Colonic mucosa (tissue), 4 donors: ENCODE measurements around the gene ARL15. TPM values are rescaled to one million over a fixed set of nuclear protein-coding genes. Genes with fewer than 3 reads are reported as not detected.

Source experiments
- DNase-seq: peaks from one replicate; pipeline ENCODE4 v3.0.0-alpha.2; 2020
- H3K27ac ChIP-seq: fragments of 200-600 bp; one replicate; pipeline ENCODE4 v1.8.0; 2021
- H3K27me3 ChIP-seq: fragments of 200-600 bp; one replicate; pipeline ENCODE4 v1.8.0; 2021
- H3K36me3 ChIP-seq: fragments of 200-600 bp; one replicate; pipeline ENCODE4 v1.8.0; 2021
- H3K4me1 ChIP-seq: fragments of 200-600 bp; one replicate; pipeline ENCODE4 v1.8.0; 2021; ENCODE audit warnings: mild to moderate bottlenecking
- H3K4me3 ChIP-seq: fragments of 200-600 bp; one replicate; pipeline ENCODE4 v1.8.0; 2021
- H3K9ac ChIP-seq, 2 donors: one replicate each; pipeline ENCODE4 v1.7.0; 2013; ENCODE audit warnings: control low read depth in 2 of 2, low read depth in 2 of 2, low read length in 2 of 2
- H3K9me3 ChIP-seq: fragments of 200-600 bp; one replicate; pipeline ENCODE4 v1.8.0; 2021
- intact Hi-C: fragments of 100-400 bp; cut with DNase I; formaldehyde crosslinking; loops from one replicate; pipeline ENCODE4 v1.14.1; 2022
- total RNA-seq, 2 donors: library from RNA; stranded (reverse); fragmentation: NEBNext Ultra II Directional in 1 of 2; extraction: Animal tissue kit (Norgen Biotek cat#: 25700) in 1 of 2; gene quantifications; one replicate each; pipeline ENCODE4 v1.2.1, GENCODE V29; 2021
- TF ChIP-seq, protein P1 (sequence below): fragments of 200-600 bp; IDR thresholded peaks from one replicate; pipeline ENCODE4 v1.8.0; 2022; ENCODE audit warnings: antibody characterized with exemption, mild to moderate bottlenecking
- donor health status: healthy.
- donor health status: DM: no; HTN: no; CAD: no.
- donor health status: DM: no; HTN: no; CAD: no.

The ARL15 gene
- total RNA-seq, 2 donors from 2014 or later = 18.4 to 35.1 TPM

DNA sequence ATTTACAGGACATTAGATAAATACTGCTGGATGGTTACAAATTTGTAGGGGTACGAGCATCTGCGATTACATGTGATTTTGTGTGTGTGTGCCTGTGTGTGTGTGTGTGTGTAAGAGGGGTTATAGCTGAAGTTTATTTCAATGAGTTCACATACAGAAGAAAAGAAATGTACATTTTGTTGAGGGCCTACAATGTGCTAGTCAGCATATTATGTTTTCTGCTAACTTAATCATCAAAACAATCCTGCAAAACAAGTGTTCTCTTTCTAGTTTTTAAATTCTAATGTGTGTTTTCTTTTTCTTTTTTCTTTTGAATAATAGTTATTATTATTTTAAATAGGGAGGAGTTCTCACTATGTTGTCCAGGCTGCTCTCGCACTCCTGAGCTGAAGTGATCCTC, 305.7 kb downstream of the ARL15 start:
- Histone ChIP-seq H3K27ac (no peak overlapping the region), H3K36me3 (no peaks in the 10 kb centered on the region), H3K4me3 (no peak overlapping the region), H3K4me1 (no peaks in the 10 kb centered on the region), H3K9me3 (no peaks in the 10 kb centered on the region), H3K9ac (no peak overlapping the region), H3K27me3 (no peaks in the 10 kb centered on the region)
- TF ChIP-seq, protein P1, sequence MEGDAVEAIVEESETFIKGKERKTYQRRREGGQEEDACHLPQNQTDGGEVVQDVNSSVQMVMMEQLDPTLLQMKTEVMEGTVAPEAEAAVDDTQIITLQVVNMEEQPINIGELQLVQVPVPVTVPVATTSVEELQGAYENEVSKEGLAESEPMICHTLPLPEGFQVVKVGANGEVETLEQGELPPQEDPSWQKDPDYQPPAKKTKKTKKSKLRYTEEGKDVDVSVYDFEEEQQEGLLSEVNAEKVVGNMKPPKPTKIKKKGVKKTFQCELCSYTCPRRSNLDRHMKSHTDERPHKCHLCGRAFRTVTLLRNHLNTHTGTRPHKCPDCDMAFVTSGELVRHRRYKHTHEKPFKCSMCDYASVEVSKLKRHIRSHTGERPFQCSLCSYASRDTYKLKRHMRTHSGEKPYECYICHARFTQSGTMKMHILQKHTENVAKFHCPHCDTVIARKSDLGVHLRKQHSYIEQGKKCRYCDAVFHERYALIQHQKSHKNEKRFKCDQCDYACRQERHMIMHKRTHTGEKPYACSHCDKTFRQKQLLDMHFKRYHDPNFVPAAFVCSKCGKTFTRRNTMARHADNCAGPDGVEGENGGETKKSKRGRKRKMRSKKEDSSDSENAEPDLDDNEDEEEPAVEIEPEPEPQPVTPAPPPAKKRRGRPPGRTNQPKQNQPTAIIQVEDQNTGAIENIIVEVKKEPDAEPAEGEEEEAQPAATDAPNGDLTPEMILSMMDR = no peak
- DNase-seq = no peak
- intact Hi-C loops = no loop called here

DNA sequence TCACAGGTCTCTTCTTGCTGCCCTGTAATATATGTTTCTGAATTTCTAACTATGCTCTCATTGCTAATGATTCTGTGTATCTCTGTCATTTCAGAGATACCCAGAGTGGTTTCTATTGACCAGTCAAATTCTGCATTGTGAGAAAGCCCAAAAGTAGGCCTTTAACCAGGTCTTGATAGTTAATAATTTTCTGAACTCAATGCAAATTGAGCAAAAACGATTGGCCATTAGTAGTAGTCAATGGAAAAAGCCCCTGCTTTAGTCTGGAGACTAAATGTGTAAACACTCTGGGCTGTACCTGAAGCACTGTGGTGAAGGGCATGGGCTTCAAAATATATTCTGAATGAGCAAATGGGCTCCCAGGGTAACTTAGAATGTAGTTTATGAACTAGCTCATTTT, 307.6 kb downstream of the ARL15 start:
- Histone ChIP-seq H3K9ac (no peak overlapping the region), H3K4me3 (no peak overlapping the region), H3K9me3 (no peaks in the 10 kb centered on the region), H3K27ac (no peak overlapping the region), H3K36me3 (no peaks in the 10 kb centered on the region), H3K4me1 (no peaks in the 10 kb centered on the region), H3K27me3 (no peaks in the 10 kb centered on the region)
- TF ChIP-seq, protein P1 = no peak
- DNase-seq = no peak
- intact Hi-C loops = no loop called here

DNA sequence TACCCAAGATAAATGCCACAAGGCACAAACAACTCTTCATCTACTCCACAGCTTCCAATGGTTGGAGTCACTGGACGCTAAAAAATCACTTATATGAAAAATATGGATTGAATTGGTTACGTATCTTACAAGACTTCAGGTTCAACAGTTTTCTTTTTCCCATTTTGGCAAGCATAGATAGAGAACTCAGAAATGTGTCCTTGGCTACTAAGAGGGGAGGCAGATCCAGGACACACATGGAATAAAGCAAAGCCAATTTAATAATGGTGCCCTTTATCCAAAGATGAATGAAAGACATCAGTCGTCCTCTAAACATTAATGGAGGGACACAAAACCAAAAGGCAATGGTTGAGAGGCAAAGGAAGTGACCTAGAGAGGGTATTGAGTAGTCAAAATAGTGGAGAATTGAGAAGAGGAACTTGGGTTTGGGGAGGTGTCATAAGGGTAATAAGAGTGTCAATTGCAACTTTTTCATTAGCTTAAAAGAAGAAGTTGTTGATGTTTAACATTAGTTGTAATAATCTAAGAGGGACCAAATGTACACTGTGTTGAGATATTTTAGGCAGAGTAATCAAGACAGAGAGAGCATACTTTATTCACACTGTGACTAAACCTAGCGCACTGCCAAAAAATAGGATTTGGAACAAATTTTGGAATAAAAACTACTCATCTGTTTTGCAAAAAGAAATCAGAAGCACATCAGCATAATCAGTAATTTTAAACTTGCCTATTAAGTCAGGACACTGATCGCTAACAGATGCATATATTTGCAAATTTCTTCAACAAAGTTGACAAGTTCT, 308.2 kb downstream of the ARL15 start:
- no peaks in the 10 kb centered on the region for H3K27me3 ChIP-seq
- no peak for DNase-seq
- TF ChIP-seq, protein P1 = no peak
- H3K9ac ChIP-seq = no peak overlapping the region
- no peaks in the 10 kb centered on the region for H3K4me1 ChIP-seq
- H3K27ac ChIP-seq = no peak overlapping the region
- no peaks in the 10 kb centered on the region for H3K36me3 ChIP-seq
- no peaks in the 10 kb centered on the region for H3K9me3 ChIP-seq
- intact Hi-C loops = no loop called here
- no peak overlapping the region for H3K4me3 ChIP-seq

DNA sequence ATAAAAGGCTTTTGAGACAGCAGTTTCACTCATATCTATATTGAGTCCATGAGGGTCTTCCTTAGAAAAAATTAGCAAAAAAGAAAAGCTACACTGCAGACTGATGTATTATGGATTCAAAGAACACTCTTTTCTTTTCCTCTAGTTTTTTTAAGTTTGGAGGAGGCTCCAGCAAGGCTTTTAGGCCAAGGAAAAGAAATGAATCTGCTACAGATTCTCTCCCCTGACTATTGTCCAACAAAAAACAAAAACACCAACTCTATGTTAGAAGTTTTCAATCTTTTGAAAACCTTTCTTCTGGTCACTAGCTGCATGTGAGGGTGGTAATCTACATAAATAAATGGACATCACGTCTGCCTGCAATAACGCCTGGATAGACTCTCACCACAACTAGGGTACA, 310.4 kb downstream of the ARL15 start:
- Histone ChIP-seq H3K9ac (no peak overlapping the region), H3K9me3 (no peaks in the 10 kb centered on the region), H3K4me3 (no peak overlapping the region), H3K27ac (no peak overlapping the region), H3K27me3 (no peaks in the 10 kb centered on the region), H3K36me3 (no peaks in the 10 kb centered on the region), H3K4me1 (no peaks in the 10 kb centered on the region)
- DNase-seq = no peak
- TF ChIP-seq, protein P1 = no peak
- intact Hi-C loops = no loop called here

DNA sequence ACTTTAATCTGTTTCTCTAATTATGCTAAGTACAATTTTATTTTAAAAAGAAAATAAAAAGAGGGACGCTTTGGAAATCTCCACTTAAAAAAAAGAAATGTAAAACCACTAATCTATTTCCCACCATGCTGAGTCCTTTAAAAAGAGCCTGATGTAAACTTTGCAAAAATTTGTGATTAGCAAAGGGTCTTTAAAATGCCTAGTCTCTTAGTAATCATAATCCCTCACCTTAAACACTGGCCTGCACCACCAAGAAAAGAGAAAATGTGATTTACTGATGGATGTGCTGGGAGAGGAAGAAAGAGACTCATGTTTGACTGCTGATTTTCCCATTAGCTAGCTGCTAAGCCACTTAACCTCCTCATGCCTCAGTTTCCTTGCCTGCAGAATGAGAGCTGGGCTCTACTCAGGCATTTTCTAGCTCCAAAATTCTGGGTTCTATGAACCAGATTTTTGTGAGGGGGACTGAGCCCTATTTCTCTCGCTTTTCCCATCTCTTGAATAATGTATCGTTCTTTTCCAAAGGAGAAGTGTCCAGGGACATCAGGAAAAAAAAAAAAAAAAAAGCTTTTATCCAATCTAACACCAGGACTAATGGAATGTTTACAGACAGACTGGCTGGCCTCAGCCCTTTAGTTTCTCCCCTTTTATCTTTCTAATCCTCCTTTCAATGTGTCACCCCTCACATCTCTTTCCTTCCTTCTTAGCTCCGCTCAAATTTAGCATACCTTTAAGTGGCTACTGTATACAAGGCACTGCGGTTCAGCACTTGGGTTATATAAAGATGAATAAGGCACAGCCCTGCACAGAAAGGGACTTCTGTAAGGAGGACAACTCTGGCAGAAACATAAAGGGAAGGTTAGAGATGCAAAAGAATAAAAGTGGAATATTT, 312.4 kb downstream of the ARL15 start:
- TF ChIP-seq, protein P1 = no peak
- H3K27ac ChIP-seq = no peak overlapping the region
- H3K9me3 ChIP-seq = no peaks in the 10 kb centered on the region
- no peaks in the 10 kb centered on the region for H3K27me3 ChIP-seq
- H3K9ac ChIP-seq = no peak overlapping the region
- H3K4me1 ChIP-seq = no peaks in the 10 kb centered on the region
- intact Hi-C loops = no loop called here
- no peak for DNase-seq
- H3K36me3 ChIP-seq = no peaks in the 10 kb centered on the region
- H3K4me3 ChIP-seq = no peak overlapping the region
